Memory B cell (primary cell): ENCODE results near the gene SH3BP4.

Experiments used
- ATAC-seq: fragments of 150-1000 bp; cut with Tn5 transposase; 2 replicates; pipeline ENCODE4 v1.10.0; 2021; ENCODE audit warnings: low read depth, mild to moderate bottlenecking, moderate library complexity
- DNase-seq, 2 donors: peaks; one replicate each; pipeline ENCODE4 v3.0.0; 2022; ENCODE audit warnings: low spot score in 2 of 2
- H3K27ac Mint-ChIP-seq: one replicate; pipeline ENCODE4 v1.8.0; 2022; ENCODE audit warnings: mild to moderate bottlenecking, moderate library complexity, mixed read lengths
- H3K27me3 Mint-ChIP-seq: one replicate; pipeline ENCODE4 v1.8.0; 2022; ENCODE audit warnings: mixed read lengths
- H3K36me3 Mint-ChIP-seq: one replicate; pipeline ENCODE4 v1.8.0; 2022; ENCODE audit warnings: mild to moderate bottlenecking, mixed read lengths
- H3K4me1 Mint-ChIP-seq: one replicate; pipeline ENCODE4 v1.8.0; 2022; ENCODE audit warnings: mixed read lengths
- H3K4me3 Mint-ChIP-seq: one replicate; pipeline ENCODE4 v1.8.0; 2022; ENCODE audit warnings: mild to moderate bottlenecking, moderate library complexity, mixed read lengths
- H3K9me3 Mint-ChIP-seq: one replicate; pipeline ENCODE4 v1.8.0; 2022; ENCODE audit warnings: mixed read lengths

Gene SH3BP4

GRCh38 chr2:235070063-235070706 is 118.4 kb downstream of the SH3BP4 start:
- ATAC-seq = no peak
- no peak for DNase-seq
- Mint-ChIP-seq H3K27ac (no peak overlapping the region), H3K4me3 (no peak overlapping the region), H3K36me3 (no peaks in the 10 kb centered on the region), H3K27me3 (peaks cover 2% of the 10 kb centered on the region), H3K9me3 (peaks cover 7% of the 10 kb centered on the region), H3K4me1 (no peaks in the 10 kb centered on the region)

GRCh38 chr2:235073868-235074413 is 122.1 kb downstream of the SH3BP4 start:
- Mint-ChIP-seq H3K9me3 (peaks cover 5% of the 10 kb centered on the region), H3K4me3 (no peak overlapping the region), H3K36me3 (no peaks in the 10 kb centered on the region), H3K27me3 (peaks cover 2% of the 10 kb centered on the region), H3K4me1 (no peaks in the 10 kb centered on the region), H3K27ac (no peak overlapping the region)
- DNase-seq (no peak), ATAC-seq (no peak)

GRCh38 chr2:235077046-235077445 is 125.2 kb downstream of the SH3BP4 start:
- Mint-ChIP-seq H3K27ac (no peak overlapping the region), H3K9me3 (no peaks in the 10 kb centered on the region), H3K36me3 (no peaks in the 10 kb centered on the region), H3K4me1 (no peaks in the 10 kb centered on the region), H3K27me3 (no peaks in the 10 kb centered on the region), H3K4me3 (no peak overlapping the region)
- ATAC-seq (no peak), DNase-seq (no peak)

GRCh38 chr2:235078182-235078581 is 126.4 kb downstream of the SH3BP4 start:
- no peak for ATAC-seq

GRCh38 chr2:235078914-235079472 is 127.2 kb downstream of the SH3BP4 start:
- Mint-ChIP-seq H3K9me3 (no peaks in the 10 kb centered on the region), H3K27me3 (no peaks in the 10 kb centered on the region), H3K27ac (no peak overlapping the region), H3K4me3 (no peak overlapping the region), H3K4me1 (no peaks in the 10 kb centered on the region), H3K36me3 (no peaks in the 10 kb centered on the region)
- no peak for ATAC-seq
- no peak for DNase-seq

More at GRCh38 chr2:235078182-235078581, 126.4 kb downstream of the SH3BP4 start:
- H3K4me1 Mint-ChIP-seq = no peaks in the 10 kb centered on the region
- H3K27me3 Mint-ChIP-seq = no peaks in the 10 kb centered on the region
- no peak overlapping the region for H3K4me3 Mint-ChIP-seq
- H3K9me3 Mint-ChIP-seq = no peaks in the 10 kb centered on the region
- no peaks in the 10 kb centered on the region for H3K36me3 Mint-ChIP-seq
- no peak for DNase-seq
- no peak overlapping the region for H3K27ac Mint-ChIP-seq

DNA sequence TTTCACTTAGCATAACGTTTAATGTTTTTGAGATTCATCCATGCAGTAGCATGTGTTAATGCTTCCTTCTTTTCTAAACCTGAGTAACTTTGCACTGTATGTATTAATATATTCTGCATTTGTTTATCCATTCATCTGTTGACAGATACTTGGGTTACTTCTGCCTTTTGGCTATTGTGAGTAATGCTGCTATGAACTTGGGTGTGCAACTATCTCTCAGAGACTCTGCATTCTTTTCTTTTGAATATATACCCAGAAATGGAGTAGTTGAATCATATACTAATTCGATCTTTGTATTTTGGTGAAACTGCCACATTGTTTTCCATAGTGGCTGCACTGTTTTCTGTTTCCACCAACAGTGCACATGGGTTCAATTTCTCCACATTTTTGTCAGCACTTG is 128.3 kb downstream of the SH3BP4 start:
- no peaks in the 10 kb centered on the region for H3K4me1 Mint-ChIP-seq
- peaks cover 4% of the 10 kb centered on the region for H3K27me3 Mint-ChIP-seq
- H3K9me3 Mint-ChIP-seq = peaks cover under 1% of the 10 kb centered on the region
- no peak for DNase-seq
- H3K4me3 Mint-ChIP-seq = no peak overlapping the region
- ATAC-seq = no peak
- H3K36me3 Mint-ChIP-seq = no peaks in the 10 kb centered on the region
- H3K27ac Mint-ChIP-seq = no peak overlapping the region

- ATAC-seq = no peak
- H3K4me1 Mint-ChIP-seq = no peaks in the 10 kb centered on the region
- DNase-seq = no peak
Measured at GRCh38 chr2:235082578-235083338, 130.9 kb downstream of the SH3BP4 start.

DNA sequence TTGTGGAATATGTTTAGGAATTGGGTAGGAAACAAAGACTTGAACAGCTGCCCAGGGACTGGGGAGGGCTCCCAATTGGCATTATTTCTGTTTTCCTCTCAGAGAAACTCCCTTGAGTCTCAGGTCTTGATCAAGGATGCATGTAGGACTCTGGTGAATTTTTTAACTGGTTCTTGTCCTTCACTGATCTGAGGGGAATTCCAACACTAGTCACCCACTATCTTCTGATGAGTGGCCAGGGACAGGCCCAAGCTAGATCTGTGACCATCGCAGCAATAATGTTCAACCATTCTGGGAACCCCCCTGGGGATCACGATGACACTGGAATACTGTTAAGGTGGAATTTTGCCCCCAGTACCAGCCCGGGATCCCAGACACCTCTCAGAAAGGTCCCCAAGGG is 132.0 kb downstream of the SH3BP4 start:
- DNase-seq (no peak), ATAC-seq (no peak)
- Mint-ChIP-seq H3K27ac (no peak overlapping the region), H3K4me3 (no peak overlapping the region), H3K9me3 (peaks cover 4% of the 10 kb centered on the region), H3K4me1 (no peaks in the 10 kb centered on the region), H3K36me3 (no peaks in the 10 kb centered on the region), H3K27me3 (peaks cover 25% of the 10 kb centered on the region)

More at GRCh38 chr2:235082578-235083338, 130.9 kb downstream of the SH3BP4 start:
- Mint-ChIP-seq H3K27me3 (peaks cover 18% of the 10 kb centered on the region), H3K9me3 (peaks cover 4% of the 10 kb centered on the region), H3K4me3 (no peak overlapping the region), H3K27ac (no peak overlapping the region), H3K36me3 (no peaks in the 10 kb centered on the region)

GRCh38 chr2:235084424-235084823 is 132.6 kb downstream of the SH3BP4 start:
- peaks cover 4% of the 10 kb centered on the region for H3K9me3 Mint-ChIP-seq
- H3K4me1 Mint-ChIP-seq = no peaks in the 10 kb centered on the region
- ATAC-seq (no peak), DNase-seq (no peak)
- no peak overlapping the region for H3K4me3 Mint-ChIP-seq
- peaks cover 27% of the 10 kb centered on the region for H3K27me3 Mint-ChIP-seq
- H3K36me3 Mint-ChIP-seq = no peaks in the 10 kb centered on the region
- no peak overlapping the region for H3K27ac Mint-ChIP-seq

GRCh38 chr2:235085476-235085875 is 133.7 kb downstream of the SH3BP4 start:
- Mint-ChIP-seq H3K27ac (no peak overlapping the region), H3K36me3 (no peaks in the 10 kb centered on the region), H3K27me3 (peaks cover 30% of the 10 kb centered on the region), H3K4me3 (no peak overlapping the region), H3K9me3 (peaks cover 4% of the 10 kb centered on the region), H3K4me1 (no peaks in the 10 kb centered on the region)
- DNase-seq (no peak), ATAC-seq (no peak)

DNA sequence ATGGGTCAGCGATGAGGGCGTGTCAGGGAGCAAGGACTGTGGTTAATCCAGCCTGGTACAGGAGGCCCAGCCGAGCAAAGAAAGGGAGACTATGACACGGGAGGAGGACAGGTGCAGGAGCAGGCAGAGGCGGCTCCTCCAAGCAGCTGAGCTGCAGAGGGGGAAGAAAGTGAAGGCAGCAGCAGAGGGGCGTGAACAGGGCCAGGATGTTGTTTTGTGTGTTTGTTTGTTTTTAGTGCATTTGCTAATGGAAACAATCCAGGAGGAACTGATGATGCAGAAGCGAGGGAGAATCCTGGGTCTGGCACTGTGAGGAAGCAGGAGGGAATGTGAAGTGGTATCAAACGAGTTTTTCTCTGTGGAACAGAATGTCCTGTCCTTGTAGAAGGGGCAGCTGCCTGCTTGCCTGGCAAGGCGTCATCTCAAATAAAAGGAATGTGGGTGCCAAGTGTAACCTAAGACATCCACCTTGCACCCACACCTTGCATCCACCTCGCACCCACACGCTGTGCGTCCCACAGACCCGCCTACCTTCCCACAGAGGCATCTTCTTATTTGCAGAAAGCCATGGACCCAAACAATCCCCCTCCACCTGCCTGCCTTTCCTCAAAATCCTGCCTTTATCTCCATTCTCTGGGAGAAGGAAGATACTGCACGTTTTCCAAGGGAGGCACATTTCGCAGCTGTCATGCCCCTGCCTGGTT is 134.8 kb downstream of the SH3BP4 start:
- Mint-ChIP-seq H3K9me3 (peaks cover 4% of the 10 kb centered on the region), H3K27ac (no peak overlapping the region), H3K27me3 (peaks cover 30% of the 10 kb centered on the region), H3K4me3 (no peak overlapping the region), H3K4me1 (no peaks in the 10 kb centered on the region), H3K36me3 (no peaks in the 10 kb centered on the region)
- ATAC-seq = no peak
- DNase-seq = no peak

DNA sequence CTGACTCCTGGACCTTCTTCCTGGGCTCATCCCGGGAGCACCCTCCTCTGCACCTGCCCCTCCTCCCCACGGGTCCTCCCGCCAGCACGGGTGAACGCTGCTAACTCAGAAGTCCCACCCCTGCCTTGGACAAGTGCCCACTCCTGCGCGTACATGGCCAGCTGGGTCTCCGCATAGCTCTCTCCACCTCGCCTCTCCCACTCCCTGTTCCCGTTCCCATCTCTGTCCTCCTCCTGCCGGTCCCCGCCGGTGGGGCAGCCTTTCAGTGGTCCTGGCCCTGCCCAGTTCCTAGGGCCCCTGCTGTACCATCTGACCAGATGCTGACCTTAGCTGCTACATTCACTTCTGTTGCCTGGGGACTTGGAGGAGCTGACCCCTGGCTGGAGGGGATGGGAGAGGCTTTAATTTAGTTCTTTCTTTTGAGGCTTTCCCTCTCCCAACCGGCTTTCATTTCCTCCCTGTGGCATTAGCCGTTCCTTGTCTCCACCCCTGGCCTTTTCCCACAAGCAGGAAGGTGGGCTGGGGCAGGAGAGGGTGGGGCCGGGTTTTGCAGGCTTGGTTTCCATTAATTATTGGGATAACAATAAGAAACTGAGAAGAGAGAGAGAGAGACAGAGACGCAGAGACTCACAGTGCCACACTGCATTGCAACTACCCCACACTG is 136.1 kb downstream of the SH3BP4 start:
- H3K4me1 Mint-ChIP-seq = no peaks in the 10 kb centered on the region
- DNase-seq = no peak
- no peaks in the 10 kb centered on the region for H3K36me3 Mint-ChIP-seq
- H3K4me3 Mint-ChIP-seq = no peak overlapping the region
- no peak overlapping the region for H3K27ac Mint-ChIP-seq
- no peak for ATAC-seq
- H3K27me3 Mint-ChIP-seq = peaks cover 30% of the 10 kb centered on the region
- H3K9me3 Mint-ChIP-seq = peaks cover 4% of the 10 kb centered on the region

DNA sequence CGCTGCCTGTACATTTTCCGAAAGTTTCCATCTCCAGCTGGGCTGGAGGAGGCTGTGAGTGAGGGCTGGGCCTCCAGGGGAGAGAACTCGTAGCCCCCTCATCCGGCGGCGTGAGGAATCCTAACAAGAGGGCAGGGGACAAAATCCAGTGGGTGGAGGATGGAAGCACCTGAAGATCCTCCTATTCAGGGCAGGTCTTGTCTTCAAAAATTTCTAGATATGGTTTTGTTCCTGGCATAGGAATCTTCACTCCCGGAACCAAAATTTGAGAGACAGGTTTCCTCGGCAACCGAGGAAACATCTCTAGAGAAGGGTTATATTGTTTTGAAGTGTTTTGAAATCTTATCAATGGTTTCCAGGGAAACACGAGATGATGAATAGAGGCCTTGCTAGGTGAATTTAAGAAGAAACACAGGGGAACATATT is 136.7 kb downstream of the SH3BP4 start:
- no peak overlapping the region for H3K27ac Mint-ChIP-seq
- DNase-seq (no peak), ATAC-seq (no peak)
- H3K4me1 Mint-ChIP-seq = no peaks in the 10 kb centered on the region
- H3K36me3 Mint-ChIP-seq = no peaks in the 10 kb centered on the region
- H3K9me3 Mint-ChIP-seq = peaks cover 4% of the 10 kb centered on the region
- peaks cover 33% of the 10 kb centered on the region for H3K27me3 Mint-ChIP-seq
- H3K4me3 Mint-ChIP-seq = no peak overlapping the region
